Stomach (tissue), 9 donors: ENCODE measurements around the gene CD247. TPM values are rescaled to one million over a fixed set of nuclear protein-coding genes. Genes with fewer than 3 reads are reported as not detected.

ENCODE experiments used
- DNase-seq, 2 donors: peaks; one replicate each; pipeline versions ENCODE4 v3.0.0 to v3.0.0-alpha.2; 2013 to 2019
- H3K27ac ChIP-seq, 5 donors: fragments of 200-600 bp in 4 of 5; sonication (generic) in 4 of 5; one replicate each; pipeline ENCODE4 v1.5.1; 2013 to 2019; ENCODE audit warnings: mild to moderate bottlenecking in 1 of 5, moderate library complexity in 1 of 5
- H3K27me3 ChIP-seq, 3 donors: fragments of 200-600 bp; sonication (generic); one replicate each; pipeline ENCODE4 v1.5.1; 2017 to 2019; ENCODE audit warnings: mixed run types in 1 of 3
- H3K36me3 ChIP-seq, 4 donors: fragments of 200-600 bp; sonication (generic); 1 replicate in 3 of 4; 2 replicates in 1 of 4; pipeline ENCODE4 v1.5.1; 2016 to 2019
- H3K4me1 ChIP-seq, 4 donors: fragments of 200-600 bp; sonication (generic); one replicate each; pipeline ENCODE4 v1.5.1; 2016 to 2019
- H3K4me3 ChIP-seq, 4 donors: fragments of 200-600 bp; sonication (generic) in 3 of 4; one replicate each; pipeline ENCODE4 v1.5.1; 2016 to 2019; ENCODE audit warnings: mild to moderate bottlenecking in 1 of 4
- H3K9me3 ChIP-seq, 4 donors: fragments of 200-600 bp; sonication (generic); one replicate each; pipeline ENCODE4 v1.5.1; 2016 to 2019
- CTCF ChIP-seq, 7 experiments: fragments of 450-650 bp in 4 of 7; fragments of 200-600 bp in 3 of 7; sonication (generic) in 3 of 7; IDR thresholded peaks; one replicate each; pipeline ENCODE4 v1.5.1; 2016 to 2019; ENCODE audit warnings: antibody characterized with exemption in 7 of 7, control low read depth in 2 of 7, mild to moderate bottlenecking in 1 of 7
- EP300 ChIP-seq: sonication (generic); formaldehyde crosslinking; IDR thresholded peaks from one replicate; pipeline ENCODE4 v1.6.1; 2017; ENCODE audit warnings: antibody characterized with exemption
- POLR2A ChIP-seq, 4 donors: fragments of 450-650 bp; IDR thresholded peaks; one replicate each; pipeline ENCODE4 v1.6.1; 2016; ENCODE audit warnings: antibody characterized with exemption in 4 of 4, control low read depth in 2 of 4, mild to moderate bottlenecking in 1 of 4, moderate library complexity in 1 of 4
- POLR2AphosphoS5 ChIP-seq, 3 donors: sonication (generic); formaldehyde crosslinking; IDR thresholded peaks; one replicate each; pipeline ENCODE4 v1.6.1; 2016; ENCODE audit warnings: antibody characterized with exemption in 3 of 3
- WGBS, 5 donors: extraction: QIAGEN DNeasy Blood & Tissue Kit in 3 of 5; methylation state at CpG; one replicate each; pipeline versions ENCODE4 v1.1.5 to v1.1.7; 2013 to 2018; 5-methylcytosine and 5-hydroxymethylcytosine counted together
- intact Hi-C: fragments of 100-400 bp; cut with DNase I; formaldehyde crosslinking; loops from one replicate; pipeline ENCODE4 v1.15.1; 2023; ENCODE audit warnings: low total_unique reads
- polyA plus RNA-seq, 3 donors: library from polyadenylated mRNA; stranded (reverse); fragments of 200-250 nt; gene quantifications; one replicate each; pipeline ENCODE4 v1.2.3, GENCODE V29; 2013
- total RNA-seq, 5 donors: library from RNA; depleted of rRNA; stranded (reverse); fragments of >200 nt; gene quantifications; one replicate each; pipeline versions ENCODE4 v1.1.0 to v1.2.3, GENCODE V29; 2014 to 2016
- donor health status: healthy with polysubstance abuse.
- donor health status: Bipolar disorder and iron deficiency.
- donor health status: healthy.

CD247 gene
- total and polyA plus RNA-seq, 8 donors: 0.68 to 6.7 (median 3.1) TPM; not detected in 3

- TF ChIP-seq CTCF (IDR thresholded peaks at IDR 0.05): no peak
- TF ChIP-seq EP300: no peak
- TF ChIP-seq POLR2A (IDR thresholded peaks at IDR 0.05): no peak
- TF ChIP-seq POLR2AphosphoS5 (IDR thresholded peaks at IDR 0.05): no peak
- intact Hi-C loops: no loop called here
- 36 to 54% (median 47%) methylated on average over 4 of the region's 4 CpGs for WGBS, 5 donors
- no peak overlapping the region for H3K27ac ChIP-seq
- peaks cover 0 to 14% (median under 1%) of the 10 kb centered on the region in 3 donors for H3K27me3 ChIP-seq
- no peak for DNase-seq
- H3K4me3 ChIP-seq: no peak overlapping the region
- H3K36me3 ChIP-seq: no peaks in the 10 kb centered on the region
- H3K4me1 ChIP-seq: peaks cover 0 to 10% (median 0%) of the 10 kb centered on the region in 4 donors
- H3K9me3 ChIP-seq: no peaks in the 10 kb centered on the region
Measured at GRCh38 chr1:167499106-167499505, 19.2 kb downstream of the CD247 start.

DNA sequence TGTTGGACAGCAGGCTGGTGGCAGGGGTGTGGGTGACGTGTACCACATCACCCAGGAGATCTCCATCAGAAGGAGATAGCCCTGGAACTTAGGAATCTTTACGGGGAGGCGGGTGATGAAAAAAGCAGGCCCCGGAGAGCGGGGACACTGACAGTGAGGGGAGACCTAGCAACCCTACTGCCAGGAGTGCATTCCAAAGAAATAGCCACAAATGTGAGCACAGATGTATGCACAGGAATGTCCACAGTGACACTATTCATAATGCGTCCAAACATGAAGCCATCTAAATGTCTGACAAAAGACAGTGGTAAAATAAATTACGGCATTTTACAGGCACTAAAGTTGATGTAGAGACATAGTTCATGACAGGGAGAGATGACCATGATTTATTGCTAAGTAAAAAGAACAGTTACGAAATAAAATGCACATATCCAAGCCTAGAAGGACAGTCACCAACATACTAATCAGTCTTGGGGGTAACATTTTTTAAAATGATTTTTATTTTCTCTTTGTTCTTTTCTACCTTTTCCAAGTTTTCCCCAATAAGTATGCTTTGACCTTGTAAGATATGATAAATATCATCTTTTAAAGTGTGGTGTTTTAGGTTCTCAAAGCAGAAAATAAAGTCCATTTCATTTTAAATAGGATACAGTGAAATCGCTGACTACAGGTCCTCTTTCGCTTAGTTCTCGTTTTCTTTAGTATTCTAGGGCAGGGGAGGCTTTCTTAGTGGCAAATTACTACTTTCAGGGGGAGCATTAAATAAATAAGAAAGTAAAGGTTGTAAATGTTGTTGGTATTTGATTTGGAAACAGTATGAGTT, 21.3 kb downstream of the CD247 start:
- H3K4me1 ChIP-seq: peaks cover 0 to 10% (median 0%) of the 10 kb centered on the region in 4 donors
- H3K27me3 ChIP-seq: peaks cover 0 to 17% (median 6%) of the 10 kb centered on the region in 3 donors
- no peaks in the 10 kb centered on the region for H3K36me3 ChIP-seq
- TF ChIP-seq POLR2AphosphoS5 (IDR thresholded peaks at IDR 0.05): no peak
- no peak for TF ChIP-seq CTCF (IDR thresholded peaks at IDR 0.05)
- no peak for TF ChIP-seq EP300
- 81 to 88% (median 88%) methylated on average over 11 of the region's 11 CpGs for WGBS, 5 donors
- intact Hi-C loops: no loop called here
- no peaks in the 10 kb centered on the region for H3K9me3 ChIP-seq
- H3K27ac ChIP-seq: no peak overlapping the region
- DNase-seq: no peak
- H3K4me3 ChIP-seq: no peak overlapping the region

GRCh38 chr1:167493372-167493771, 25.0 kb downstream of the CD247 start:
- intact Hi-C loops: no loop called here
- no peak for TF ChIP-seq CTCF (IDR thresholded peaks at IDR 0.05)
- no peak for TF ChIP-seq EP300
- TF ChIP-seq POLR2A (IDR thresholded peaks at IDR 0.05): no peak
- no peak for TF ChIP-seq POLR2AphosphoS5 (IDR thresholded peaks at IDR 0.05)
- no peak overlapping the region for H3K27ac ChIP-seq
- H3K9me3 ChIP-seq: no peaks in the 10 kb centered on the region
- peaks cover 0 to 17% (median 6%) of the 10 kb centered on the region in 3 donors for H3K27me3 ChIP-seq
- no peak for DNase-seq
- H3K36me3 ChIP-seq: no peaks in the 10 kb centered on the region
- no peaks in the 10 kb centered on the region for H3K4me1 ChIP-seq
- WGBS, 5 donors: 86 to 100% (median 96%) methylated on average over 2 of the region's 2 CpGs
- no peak overlapping the region for H3K4me3 ChIP-seq

DNA sequence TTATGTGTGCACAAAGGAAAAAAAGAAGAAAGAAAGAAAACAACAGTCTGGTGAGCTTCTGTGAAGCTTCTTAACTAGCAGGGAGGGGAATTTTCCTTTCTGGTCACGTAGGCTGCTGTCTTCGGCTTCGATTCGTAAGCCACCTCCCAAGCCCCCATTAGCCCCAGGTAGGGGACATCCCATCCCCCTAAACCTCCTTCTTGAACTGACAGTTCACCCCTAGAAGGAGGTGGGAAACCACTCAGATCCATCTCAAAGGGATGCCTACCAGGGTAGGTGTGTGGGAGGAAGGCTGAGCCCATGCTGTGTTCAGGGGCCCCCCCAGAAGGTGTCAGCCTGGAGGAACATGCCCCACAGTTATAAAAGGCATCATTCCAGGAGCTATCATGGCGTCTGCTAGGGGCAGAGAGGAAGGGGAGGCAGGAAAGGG, 25.8 kb downstream of the CD247 start:
- no peak for DNase-seq
- intact Hi-C loops: no loop called here
- H3K27ac ChIP-seq: no peak overlapping the region
- H3K4me3 ChIP-seq: no peak overlapping the region
- H3K4me1 ChIP-seq: no peaks in the 10 kb centered on the region
- H3K9me3 ChIP-seq: no peaks in the 10 kb centered on the region
- peaks cover 0 to 17% (median 6%) of the 10 kb centered on the region in 3 donors for H3K27me3 ChIP-seq
- no peaks in the 10 kb centered on the region for H3K36me3 ChIP-seq
- WGBS, 5 donors: 50 to 71% (median 62%) methylated on average over 5 of the region's 5 CpGs
- TF ChIP-seq EP300: no peak
- TF ChIP-seq CTCF (IDR thresholded peaks at IDR 0.05): no peak
- TF ChIP-seq POLR2A (IDR thresholded peaks at IDR 0.05): no peak
- TF ChIP-seq POLR2AphosphoS5 (IDR thresholded peaks at IDR 0.05): no peak
